Measurements from ENCODE around the gene DIAPH1. TPM values are rescaled to one million over a fixed set of nuclear protein-coding genes. Genes with fewer than 3 reads are reported as not detected.
A peak's percentile ranks its signal among the peaks of the same experiment; 100 is the strongest.

The DIAPH1 gene
- total RNA-seq, 1 experiment from 2014 or later: 157 TPM

- Histone ChIP-seq H3K27ac (no peak overlapping the region), H3K79me2 (ENCODE audit: low read depth) (no peaks in the 10 kb centered on the region), H4K20me1 (ENCODE audit: insufficient read depth) (no peaks in the 10 kb centered on the region), H3K4me1 (replicated peaks; ENCODE audit: insufficient read depth) (peaks cover 24% of the 10 kb centered on the region), H3K27me3 (ENCODE audit: insufficient read depth, low read depth) (no peaks in the 10 kb centered on the region), H3K4me2 (no peak overlapping the region), H3K4me3 (no peak overlapping the region), H3K9me2 (ENCODE audit: insufficient read depth) (no peaks in the 10 kb centered on the region), H3K36me3 (ENCODE audit: low read depth) (peaks cover 2% of the 10 kb centered on the region; the same call in 1 of the 2 replicates), H2AFZ (no peak overlapping the region), H3F3A (ENCODE audit: insufficient read depth, low read depth) (peaks cover 28% of the 10 kb centered on the region; the same call in 1 of the 2 replicates), H3K9me3 (ENCODE audit: insufficient read depth, low read depth) (no peaks in the 10 kb centered on the region)
- no peak for DNase-seq
- POLR2A ChIA-PET (ENCODE audit: unreplicated experiment): no interaction called here
- intact Hi-C loops (cut with micrococcal nuclease; ENCODE audit: unreplicated experiment): no loop called here
- BruUV-seq (replicated peaks): no TSS peak
- CTCF ChIA-PET: no interaction called here
- no peak for TF ChIP-seq CTCF (conservative IDR thresholded peaks at IDR 0.05)
- no peak for TF ChIP-seq EZH2 (IDR thresholded peaks at IDR 0.05; ENCODE audit: low read depth)
These were observed 107.0 kb downstream of the DIAPH1 start for GRCh38 chr5:141511771-141512325.

- H4K20me1 ChIP-seq (ENCODE audit: insufficient read depth): no peaks in the 10 kb centered on the region
- peaks cover 24% of the 10 kb centered on the region for H3K4me1 ChIP-seq (replicated peaks; ENCODE audit: insufficient read depth)
- intact Hi-C loops (cut with micrococcal nuclease; ENCODE audit: unreplicated experiment): no loop called here
- H3K36me3 ChIP-seq (ENCODE audit: low read depth): no peaks in the 10 kb centered on the region; the same call in 1 of the 2 replicates
- ChIA-PET POLR2A (ENCODE audit: unreplicated experiment) (no interaction called here), CTCF (no interaction called here)
- no peaks in the 10 kb centered on the region for H3K9me3 ChIP-seq (ENCODE audit: insufficient read depth, low read depth)
- no peaks in the 10 kb centered on the region for H3K27me3 ChIP-seq (ENCODE audit: insufficient read depth, low read depth)
- TF ChIP-seq EZH2 (IDR thresholded peaks at IDR 0.05; ENCODE audit: low read depth) (no peak), CTCF (conservative IDR thresholded peaks at IDR 0.05) (no peak)
- H3K27ac ChIP-seq: no peak overlapping the region
- H3K9me2 ChIP-seq (ENCODE audit: insufficient read depth): no peaks in the 10 kb centered on the region
- no peak for DNase-seq
- H2AFZ ChIP-seq: no peak overlapping the region
- no peaks in the 10 kb centered on the region for H3K79me2 ChIP-seq (ENCODE audit: low read depth)
- BruUV-seq (replicated peaks): no TSS peak
- H3K4me2 ChIP-seq: no peak overlapping the region
- no peak overlapping the region for H3K4me3 ChIP-seq
- peaks cover 28% of the 10 kb centered on the region; the same call in 1 of the 2 replicates for H3F3A ChIP-seq (ENCODE audit: insufficient read depth, low read depth)
These were observed 107.8 kb downstream of the DIAPH1 start for GRCh38 chr5:141510850-141511601.

- no TSS peak for BruUV-seq (replicated peaks)
- DNase-seq: no peak
- Histone ChIP-seq H3K4me1 (replicated peaks; ENCODE audit: insufficient read depth) (peaks cover 24% of the 10 kb centered on the region), H3F3A (ENCODE audit: insufficient read depth, low read depth) (peaks cover 23% of the 10 kb centered on the region; the same call in 1 of the 2 replicates), H3K79me2 (ENCODE audit: low read depth) (no peaks in the 10 kb centered on the region), H3K27me3 (ENCODE audit: insufficient read depth, low read depth) (no peaks in the 10 kb centered on the region), H3K9me3 (ENCODE audit: insufficient read depth, low read depth) (no peaks in the 10 kb centered on the region), H3K4me3 (no peak overlapping the region), H3K27ac (peak overlapping the region; percentile 72; the same call in 1 of the 2 replicates), H3K4me2 (no peak overlapping the region), H3K9me2 (ENCODE audit: insufficient read depth) (no peaks in the 10 kb centered on the region), H2AFZ (no peak overlapping the region), H4K20me1 (ENCODE audit: insufficient read depth) (no peaks in the 10 kb centered on the region), H3K36me3 (ENCODE audit: low read depth) (no peaks in the 10 kb centered on the region)
- intact Hi-C loops (cut with micrococcal nuclease; ENCODE audit: unreplicated experiment): no loop called here
- TF ChIP-seq CTCF (conservative IDR thresholded peaks at IDR 0.05): no peak
- TF ChIP-seq EZH2 (IDR thresholded peaks at IDR 0.05; ENCODE audit: low read depth): no peak
- CTCF ChIA-PET: no interaction called here
- POLR2A ChIA-PET (ENCODE audit: unreplicated experiment): no interaction called here
These were observed 108.6 kb downstream of the DIAPH1 start for GRCh38 chr5:141510160-141510559.

Data from PC-9 (cell line).